Ramos (cell line): Measurements from ENCODE around the gene GP2.

Source experiments
- in situ Hi-C: fragments of 300-500 bp; cut with MboI; formaldehyde crosslinking; loops from one replicate; pipeline ENCODE4 v1.14.3; 2022; ENCODE audit warnings: low sequenced_read_pairs; ENCODE audit not compliant: unreplicated experiment

Gene GP2

DNA sequence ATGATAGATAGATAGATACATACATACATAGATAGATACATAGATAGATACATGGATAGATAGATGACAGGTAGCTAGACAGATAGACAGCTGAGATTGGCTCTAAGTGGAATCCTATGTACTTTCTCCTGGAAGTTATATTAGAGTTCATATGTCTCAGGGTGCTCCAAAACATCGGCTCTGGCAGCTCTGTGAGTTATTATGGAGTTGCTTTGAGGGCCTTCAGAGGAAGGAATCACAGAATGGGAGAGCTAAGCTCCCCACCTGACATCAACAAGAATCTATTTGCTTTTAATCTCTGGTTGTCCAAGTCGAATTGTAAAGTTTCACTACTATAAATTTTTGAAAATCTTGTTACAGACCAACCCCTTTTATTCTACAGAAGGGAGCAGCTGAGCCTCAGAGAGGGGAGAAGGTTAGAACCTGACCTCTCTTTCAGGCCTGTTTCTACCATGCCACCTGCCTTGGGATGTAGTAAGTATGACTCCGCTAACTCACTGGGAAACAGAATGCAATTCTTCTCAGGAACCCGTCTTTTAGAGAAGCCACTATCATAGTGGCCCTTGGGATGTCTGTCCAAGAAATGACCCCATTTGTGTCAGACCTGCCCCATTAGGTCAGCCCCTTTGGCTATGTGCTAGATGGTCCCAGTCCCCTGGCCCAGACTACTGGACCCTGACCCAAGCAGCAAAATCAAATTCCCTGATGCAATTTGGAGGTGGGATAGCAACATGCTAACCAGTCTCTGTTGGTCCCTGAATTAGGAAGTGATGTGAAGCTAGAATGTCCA, 18.3 kb downstream of the GP2 start:
- in situ Hi-C loops: no loop called here

- in situ Hi-C loops: no loop called here
Measured at GRCh38 chr16:20308266-20308665, 19.0 kb downstream of the GP2 start.

DNA sequence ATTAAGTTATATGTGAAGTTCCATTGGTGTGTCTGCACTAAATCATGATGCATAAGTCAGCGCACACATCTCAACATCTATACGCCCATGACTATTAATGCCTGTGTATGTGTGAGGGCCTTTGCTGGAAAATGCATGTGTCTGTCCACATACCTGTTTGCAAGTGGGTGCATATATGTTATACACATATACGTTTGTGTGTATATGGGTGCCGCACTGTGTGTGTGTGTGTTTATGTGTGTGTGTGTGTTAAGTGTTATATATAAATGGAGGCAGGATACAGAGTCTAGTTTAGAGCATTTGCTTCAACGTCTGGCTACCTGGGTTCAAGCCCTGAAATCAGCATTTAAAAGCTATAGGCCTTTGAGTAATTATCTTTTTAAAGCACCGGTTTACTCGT, 19.5 kb downstream of the GP2 start:
- in situ Hi-C loops: no loop called here

DNA sequence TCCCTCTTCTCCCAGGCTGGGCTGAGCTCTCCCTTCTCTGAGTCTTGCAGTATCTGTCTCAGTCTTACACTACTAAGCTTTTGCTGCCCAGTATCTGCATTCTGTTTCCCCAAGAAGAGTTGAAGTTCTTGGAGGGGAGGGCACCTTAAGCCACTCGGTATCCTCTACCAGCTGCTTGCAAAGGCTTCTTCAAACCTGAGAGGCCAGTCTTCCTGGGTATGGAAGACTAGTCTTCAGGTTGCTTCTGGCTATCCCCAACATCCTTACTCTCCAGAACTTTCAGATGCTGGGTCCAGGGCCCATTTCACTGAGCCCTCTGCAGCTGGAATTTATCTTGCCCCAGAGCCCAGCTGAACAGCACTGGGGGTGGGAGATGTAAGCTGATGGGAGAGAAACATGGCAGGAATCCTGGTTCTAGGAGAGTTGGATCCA, 20.1 kb downstream of the GP2 start:
- in situ Hi-C loops: no loop called here

- in situ Hi-C loops: no loop called here
Measured at GRCh38 chr16:20306401-20306800, 20.9 kb downstream of the GP2 start.

- in situ Hi-C loops: no loop called here
Measured at GRCh38 chr16:20303012-20303411, 24.3 kb downstream of the GP2 start.

- in situ Hi-C loops: no loop called here
Measured at GRCh38 chr16:20302389-20302788, 24.9 kb downstream of the GP2 start.

DNA sequence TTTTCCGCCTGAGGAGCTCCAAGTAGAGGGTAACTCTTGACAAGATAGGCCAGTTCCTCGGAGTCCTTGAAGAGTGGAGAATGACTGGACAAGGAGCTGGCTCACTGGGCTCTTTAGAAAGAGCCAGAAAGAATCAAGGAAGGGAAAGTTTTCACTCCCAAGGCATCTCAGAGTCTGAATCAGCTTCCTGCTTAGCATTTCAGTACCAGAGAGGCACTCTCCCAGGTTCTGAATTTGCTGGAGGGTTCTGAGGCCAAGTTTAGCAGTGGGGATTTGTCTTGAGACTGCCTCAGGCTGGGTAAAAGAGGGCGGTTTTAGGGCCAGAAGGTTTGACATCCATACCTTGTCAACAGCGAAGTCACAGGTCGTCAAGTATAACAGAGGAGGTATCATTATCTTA, 25.5 kb downstream of the GP2 start:
- in situ Hi-C loops: no loop called here

DNA sequence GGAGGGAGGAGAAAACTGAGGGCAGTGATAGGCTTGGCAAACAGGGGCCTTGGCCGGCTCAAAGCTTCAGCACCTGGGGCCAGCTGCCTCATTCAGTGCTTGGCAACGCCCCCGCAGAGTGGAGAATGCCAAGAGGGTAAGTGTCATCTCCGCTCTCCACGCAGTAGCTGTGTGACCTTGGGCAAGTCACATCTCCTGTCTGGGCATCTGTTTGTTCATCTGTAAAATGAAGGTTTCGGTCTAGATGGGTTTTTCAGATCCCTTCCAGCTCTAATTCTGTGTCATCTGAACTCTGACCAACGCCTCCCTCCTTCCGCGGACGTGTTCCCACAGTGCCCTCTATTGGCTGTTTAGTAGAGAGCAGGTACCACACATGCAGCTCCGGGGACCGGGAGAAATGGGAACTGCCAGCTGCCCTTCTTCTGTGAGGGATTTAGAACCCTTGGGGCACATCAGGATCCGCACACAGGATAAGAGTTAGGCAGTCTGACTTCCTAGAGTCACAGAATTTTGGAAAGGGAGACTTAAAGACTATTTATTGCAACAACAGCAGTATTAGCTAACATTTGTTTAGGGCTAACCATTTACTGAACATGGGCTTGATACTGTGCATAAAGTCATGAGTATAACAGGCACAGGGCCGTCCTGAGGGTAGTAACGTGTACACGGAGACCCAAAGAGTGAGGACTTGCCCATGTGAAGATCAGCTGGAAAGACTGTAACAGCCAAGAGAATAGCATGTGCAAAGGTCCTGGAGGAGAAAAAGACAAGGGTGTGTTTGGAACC, 26.8 kb downstream of the GP2 start:
- in situ Hi-C loops: no loop called here

DNA sequence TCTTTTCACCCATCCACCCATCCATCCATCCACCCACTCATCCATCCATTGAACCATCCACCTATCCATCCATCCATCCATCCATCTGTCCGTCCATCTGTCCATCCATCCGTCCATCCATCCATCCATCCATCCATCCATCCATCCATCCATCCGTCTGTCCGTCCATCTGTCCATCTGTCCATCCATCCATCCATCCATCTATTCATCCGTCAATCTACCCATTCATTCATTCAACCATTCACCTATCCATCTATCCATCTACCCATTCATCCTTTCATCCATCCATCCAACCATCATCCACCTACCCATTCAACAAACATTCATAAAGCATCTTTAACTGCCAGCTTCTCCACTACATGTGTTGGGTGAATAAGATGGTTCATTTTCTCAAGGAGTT, 28.9 kb downstream of the GP2 start:
- in situ Hi-C loops: loop anchor here (10.0 kb wide), 1 partner anchor 394 kb away; no protein-coding TSS in a partner anchor

- in situ Hi-C loops: loop anchor here (10.0 kb wide), 1 partner anchor 387 kb away; no protein-coding TSS in a partner anchor
Measured at GRCh38 chr16:20291208-20292206, 35.8 kb downstream of the GP2 start.

DNA sequence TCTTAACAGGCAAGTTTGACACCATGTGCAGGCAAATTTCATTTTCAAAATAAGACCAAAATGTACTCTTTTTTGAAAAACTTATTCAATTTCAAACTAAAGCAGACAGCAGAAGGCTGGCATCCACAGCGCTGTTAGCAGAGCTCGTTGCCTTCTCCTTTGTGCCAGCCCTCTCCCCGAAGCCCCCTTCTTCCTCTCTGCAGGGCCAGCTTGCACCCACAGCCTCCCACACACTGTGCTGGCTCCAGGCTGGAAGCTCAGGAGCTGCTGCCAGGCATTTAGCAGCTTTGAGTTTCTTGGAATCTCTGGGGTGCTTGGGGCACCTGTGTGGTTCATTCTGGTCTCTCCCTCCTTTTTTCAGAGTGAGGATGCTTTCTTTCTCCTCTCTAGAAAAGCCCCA, 37.7 kb downstream of the GP2 start:
- in situ Hi-C loops: no loop called here

DNA sequence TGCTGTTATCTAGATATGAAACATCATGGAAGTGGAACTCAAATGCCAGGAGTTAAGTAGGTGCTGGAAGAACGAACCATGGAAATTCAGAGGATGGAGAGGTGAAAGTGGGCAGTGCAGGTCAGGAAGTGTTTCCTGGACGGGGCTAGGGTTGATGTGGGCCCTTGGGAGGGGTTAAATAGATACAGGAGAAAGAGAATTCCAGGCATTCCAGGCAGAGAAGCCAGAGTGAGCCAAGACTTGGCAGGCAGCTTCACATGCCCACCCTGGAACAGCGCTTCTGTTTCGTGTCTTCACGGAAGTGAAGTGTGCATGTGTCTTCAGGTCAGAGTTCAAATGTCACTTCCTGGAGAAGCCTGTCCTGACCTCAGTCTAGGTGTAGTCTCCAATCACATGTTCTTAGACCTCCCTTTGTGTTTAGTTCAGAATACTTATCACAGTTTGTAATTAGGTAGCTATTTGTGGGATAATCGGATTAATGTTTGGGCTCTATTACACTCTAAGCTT, 41.3 kb downstream of the GP2 start:
- in situ Hi-C loops: no loop called here

DNA sequence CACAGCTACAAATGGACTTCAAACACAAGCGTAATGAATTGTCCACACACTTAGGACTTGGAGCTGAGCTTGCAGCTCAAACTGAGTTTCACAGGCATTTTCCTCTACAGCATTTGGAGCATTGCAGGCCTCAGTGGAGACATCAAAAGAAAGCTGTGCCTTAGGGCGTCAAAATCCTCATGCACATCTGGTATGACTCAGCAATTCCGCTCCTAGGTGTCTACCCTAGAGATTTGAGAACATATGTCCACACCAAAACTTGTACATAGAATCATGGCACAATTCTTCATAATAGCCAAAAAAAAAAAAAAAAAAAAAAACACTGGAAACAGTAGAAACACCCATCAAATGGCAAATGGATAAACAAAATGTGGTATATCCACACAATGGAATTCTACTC, 47.1 kb downstream of the GP2 start:
- in situ Hi-C loops: no loop called here

- in situ Hi-C loops: no loop called here
Measured at GRCh38 chr16:20271893-20272292, 55.4 kb downstream of the GP2 start.

DNA sequence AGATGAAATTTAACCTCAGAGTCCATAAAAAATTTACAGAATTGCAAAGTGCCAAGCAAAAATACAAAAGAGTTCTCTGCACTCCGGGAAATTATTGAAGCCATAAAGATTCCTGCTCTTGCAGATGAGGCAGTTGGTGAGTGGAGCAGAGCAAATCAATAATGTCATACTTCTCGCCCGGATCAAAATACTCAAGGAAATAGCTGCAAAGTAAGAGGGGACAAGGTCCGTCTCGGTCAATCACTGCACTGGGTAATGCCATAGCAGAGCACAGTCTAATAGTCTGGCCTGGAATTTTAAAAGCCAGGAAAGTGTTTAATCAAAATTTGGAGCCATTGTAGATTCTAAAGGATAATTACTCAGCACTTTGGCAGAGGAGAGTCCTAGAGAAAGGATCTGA, 58.9 kb downstream of the GP2 start:
- in situ Hi-C loops: no loop called here

DNA sequence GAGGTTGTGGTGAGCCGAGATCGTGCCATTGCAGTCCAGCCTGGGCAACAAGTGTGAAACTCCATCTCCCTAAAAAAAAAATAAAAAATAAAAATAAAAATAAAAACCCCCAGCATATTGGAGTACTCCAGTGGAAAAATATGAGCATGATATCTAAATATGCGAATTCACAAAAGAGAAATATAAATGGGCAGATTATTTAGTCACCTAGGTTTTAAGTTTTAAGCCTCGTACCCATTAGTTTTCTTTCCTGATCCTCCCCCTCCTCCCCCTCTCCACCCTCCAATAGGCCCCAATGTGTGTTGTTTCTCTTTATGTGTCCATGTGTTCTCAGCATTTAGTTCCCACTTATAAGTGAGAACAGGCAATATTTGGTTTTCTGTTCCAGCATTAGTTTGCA, 62.3 kb downstream of the GP2 start:
- in situ Hi-C loops: no loop called here

DNA sequence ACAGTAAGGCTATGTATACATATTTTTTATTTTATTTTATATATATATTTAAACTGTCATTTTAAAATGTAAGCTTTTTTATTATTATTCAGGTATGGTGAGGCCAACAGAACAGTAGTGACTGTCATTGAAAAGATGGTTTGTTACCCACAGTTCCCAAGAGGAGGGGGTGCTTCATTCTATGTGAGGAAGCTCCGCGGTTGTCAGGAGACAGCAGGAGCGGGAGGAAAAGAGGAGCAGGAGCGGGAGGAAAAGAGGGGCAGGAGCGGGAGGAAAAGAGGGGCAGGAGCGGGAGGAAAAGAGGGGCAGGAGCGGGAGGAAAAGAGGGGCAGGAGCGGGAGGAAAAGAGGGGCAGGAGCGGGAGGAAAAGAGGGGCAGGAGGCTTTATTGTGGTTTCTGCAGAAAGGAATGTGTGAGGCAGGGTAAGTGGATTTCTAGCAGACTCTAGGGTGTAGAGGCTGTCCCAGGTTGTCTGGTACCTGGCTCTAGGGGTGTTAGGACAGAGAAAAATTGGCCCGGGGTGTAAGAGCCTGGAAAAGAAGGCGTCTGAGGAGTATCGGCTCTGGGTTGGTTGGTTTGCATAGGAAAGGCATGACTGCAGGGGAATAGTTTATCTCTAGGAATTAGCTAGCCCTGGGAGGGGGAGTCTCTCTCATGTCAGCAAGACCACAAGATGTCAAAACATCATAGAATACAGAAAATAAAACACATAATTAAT, 64.0 kb downstream of the GP2 start:
- in situ Hi-C loops: no loop called here

DNA sequence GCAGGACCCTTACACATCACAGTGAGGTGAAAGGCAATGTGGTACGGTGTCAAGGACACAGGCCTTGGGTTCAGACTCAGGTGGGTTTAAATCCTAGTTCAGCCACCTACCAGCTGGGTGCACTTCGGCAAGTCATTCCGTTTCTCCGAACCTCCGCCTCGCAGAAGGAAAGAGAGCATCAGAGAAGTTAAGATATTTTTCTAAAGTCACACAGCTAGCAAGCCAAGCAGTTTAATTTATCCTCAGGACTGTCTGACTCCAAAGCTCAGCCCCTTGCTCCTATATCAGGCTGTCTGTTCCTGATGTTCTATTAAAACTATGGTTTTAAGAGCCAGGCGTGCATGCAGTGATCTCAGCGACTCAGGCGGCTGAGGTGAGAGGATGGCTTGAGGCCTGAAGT, 65.1 kb downstream of the GP2 start:
- in situ Hi-C loops: no loop called here
